Occipital lobe (tissue), 2 donors: ENCODE data around the gene SPSB3. TPM values are rescaled to one million over a fixed set of nuclear protein-coding genes. Genes with fewer than 3 reads are reported as not detected.

Source experiments
- DNase-seq: peaks from one replicate; lab custom pipeline; 2025; lab: John Stamatoyannopoulos, UW
- total RNA-seq: library from RNA; depleted of rRNA; stranded (reverse); fragments of >200 nt; gene quantifications from one replicate; pipeline ENCODE4 v1.2.3, GENCODE V29; 2014

SPSB3 gene
- total RNA-seq, 1 donor from 2014 or later = 60.5 TPM

- no peak for DNase-seq
These were observed 18.6 kb downstream of the SPSB3 start for GRCh38 chr16:1763521-1764511.

GRCh38 chr16:1762879-1763520, 19.4 kb downstream of the SPSB3 start:
- no peak for DNase-seq

- no peak for DNase-seq
These were observed 20.0 kb downstream of the SPSB3 start for GRCh38 chr16:1762196-1762878.

- no peak for DNase-seq
These were observed 20.6 kb downstream of the SPSB3 start for GRCh38 chr16:1761751-1762150.

- DNase-seq = no peak
These were observed 21.5 kb downstream of the SPSB3 start for GRCh38 chr16:1760911-1761310.

GRCh38 chr16:1759511-1759910, 22.9 kb downstream of the SPSB3 start:
- no peak for DNase-seq

GRCh38 chr16:1758923-1759322, 23.4 kb downstream of the SPSB3 start:
- no peak for DNase-seq

- DNase-seq = no peak
These were observed 24.5 kb downstream of the SPSB3 start for GRCh38 chr16:1757714-1758461.

GRCh38 chr16:1754204-1754603, 28.2 kb downstream of the SPSB3 start:
- DNase-seq = no peak

GRCh38 chr16:1752853-1753252, 29.5 kb downstream of the SPSB3 start:
- DNase-seq = no peak

GRCh38 chr16:1751946-1752345, 30.4 kb downstream of the SPSB3 start:
- DNase-seq = no peak

- DNase-seq = no peak
These were observed 32.9 kb downstream of the SPSB3 start for GRCh38 chr16:1749152-1750117.

- no peak for DNase-seq
These were observed 34.4 kb downstream of the SPSB3 start for GRCh38 chr16:1747934-1748333.

- DNase-seq = no peak
These were observed 35.6 kb downstream of the SPSB3 start for GRCh38 chr16:1746693-1747195.

GRCh38 chr16:1745900-1746692, 36.3 kb downstream of the SPSB3 start:
- DNase-seq = no peak

- no peak for DNase-seq
These were observed 37.0 kb downstream of the SPSB3 start for GRCh38 chr16:1745181-1745899.

GRCh38 chr16:1744338-1744840, 38.0 kb downstream of the SPSB3 start:
- DNase-seq = no peak
